SK-N-SH treated with all-trans-retinoic acid at 6 μM for 48 hours (cell line): Measurements from ENCODE around the gene MYO3B.

Experiments used
- ATAC-seq: fragments of 200-7000 bp; cut with Tn5 transposase; 3 replicates; pipeline ENCODE4 v1.9.1; 2020; ENCODE audit warnings: mild to moderate bottlenecking, moderate library complexity
- ARNTL ChIP-seq: fragments of 450-650 bp; formaldehyde crosslinking; IDR thresholded peaks from 2 replicates; pipeline ENCODE4 v1.5.0; 2020; ENCODE audit warnings: low read depth, mild to moderate bottlenecking, moderate library complexity, borderline replicate concordance
- BACH2 ChIP-seq: fragments of 250-450 bp; sonication (Bioruptor Pico); IDR thresholded peaks from 2 replicates; pipeline ENCODE4 v1.9.0; 2021; ENCODE audit warnings: mild to moderate bottlenecking, borderline replicate concordance
- CSDC2 ChIP-seq: fragments of 250-450 bp; sonication (Bioruptor Pico); IDR thresholded peaks from 2 replicates; pipeline ENCODE4 v1.5.0; 2020; ENCODE audit warnings: mild to moderate bottlenecking, moderate library complexity
- ESRRG ChIP-seq: fragments of 250-450 bp; sonication (Bioruptor Pico); IDR thresholded peaks from 2 replicates; pipeline ENCODE4 v1.6.1; 2021; ENCODE audit warnings: mild to moderate bottlenecking
- GLIS3 ChIP-seq: fragments of 250-450 bp; sonication (Bioruptor Pico); IDR thresholded peaks from 2 replicates; pipeline ENCODE4 v1.5.0; 2020; ENCODE audit warnings: mild to moderate bottlenecking, moderate library complexity
- ISL1 ChIP-seq: fragments of 250-450 bp; sonication (Bioruptor Pico); IDR thresholded peaks from 2 replicates; pipeline ENCODE4 v2.1.2; 2022; ENCODE audit warnings: mild to moderate bottlenecking, moderate library complexity
- OSR1 ChIP-seq: fragments of 250-450 bp; sonication (Bioruptor Pico); IDR thresholded peaks from 2 replicates; pipeline ENCODE4 v1.8.0; 2022; ENCODE audit warnings: moderate library complexity, mild to moderate bottlenecking, inconsistent platforms
- PPARA ChIP-seq: fragments of 250-450 bp; sonication (Bioruptor Pico); IDR thresholded peaks from 2 replicates; pipeline ENCODE4 v1.5.0; 2020; ENCODE audit warnings: mild to moderate bottlenecking, borderline replicate concordance
- RARB ChIP-seq: fragments of 250-450 bp; sonication (Bioruptor Pico); IDR thresholded peaks from 2 replicates; pipeline ENCODE4 v1.8.0; 2021; ENCODE audit warnings: mild to moderate bottlenecking, moderate library complexity
- SNAI2 ChIP-seq: fragments of 250-450 bp; sonication (Bioruptor Pico); IDR thresholded peaks from 2 replicates; pipeline ENCODE4 v1.5.0; 2020; ENCODE audit warnings: mild to moderate bottlenecking, moderate library complexity
- TCF4 ChIP-seq: fragments of 250-450 bp; sonication (Bioruptor Pico); IDR thresholded peaks from 2 replicates; pipeline ENCODE4 v1.8.0; 2021; ENCODE audit warnings: mild to moderate bottlenecking, moderate library complexity, borderline replicate concordance
- TOX ChIP-seq: fragments of 250-450 bp; sonication (Bioruptor Pico); IDR thresholded peaks from 2 replicates; pipeline ENCODE4 v1.8.0; 2021; ENCODE audit warnings: mild to moderate bottlenecking, moderate library complexity, borderline replicate concordance
- ZC3H10 ChIP-seq: fragments of 250-450 bp; sonication (Bioruptor Pico); IDR thresholded peaks from 2 replicates; pipeline ENCODE4 v1.5.1; 2021; ENCODE audit warnings: mild to moderate bottlenecking, moderate library complexity
- ZFP3 ChIP-seq: fragments of 250-450 bp; sonication (Bioruptor Pico); IDR thresholded peaks from 2 replicates; pipeline ENCODE4 v1.5.0; 2020; ENCODE audit warnings: mild to moderate bottlenecking, moderate library complexity
- ZFP30 ChIP-seq: fragments of 450-650 bp; formaldehyde crosslinking; IDR thresholded peaks from 2 replicates; pipeline ENCODE4 v1.5.0; 2022; ENCODE audit warnings: mild to moderate bottlenecking, moderate library complexity
- ZNF565 ChIP-seq: fragments of 450-650 bp; formaldehyde crosslinking; conservative IDR thresholded peaks from 2 replicates; pipeline ENCODE4 v1.5.0; 2020; ENCODE audit warnings: low read depth, mild to moderate bottlenecking, moderate library complexity
- ZNF70 ChIP-seq: fragments of 450-650 bp; formaldehyde crosslinking; IDR thresholded peaks from 2 replicates; pipeline ENCODE4 v1.5.0; 2020; ENCODE audit warnings: mild to moderate bottlenecking, moderate library complexity
- ZNF8 ChIP-seq: fragments of 450-650 bp; formaldehyde crosslinking; IDR thresholded peaks from 2 replicates; pipeline ENCODE4 v1.5.0; 2020; ENCODE audit warnings: mild to moderate bottlenecking, moderate library complexity
- TF ChIP-seq, protein P1 (sequence below): fragments of 250-450 bp; sonication (Bioruptor Pico); IDR thresholded peaks from 2 replicates; pipeline ENCODE4 v1.5.1; 2020; ENCODE audit warnings: low read depth, mild to moderate bottlenecking, moderate library complexity
- TF ChIP-seq, protein P2 (sequence below): fragments of 250-450 bp; sonication (Bioruptor Pico); IDR thresholded peaks from 2 replicates; pipeline ENCODE4 v1.8.0; 2021; ENCODE audit warnings: low read depth, mild to moderate bottlenecking, moderate library complexity, borderline replicate concordance
- TF ChIP-seq, protein P3 (sequence below): fragments of 250-450 bp; sonication (Bioruptor Pico); IDR thresholded peaks from 2 replicates; pipeline ENCODE4 v1.5.0; 2020; ENCODE audit warnings: mild to moderate bottlenecking, moderate library complexity
- TF ChIP-seq, protein P4 (sequence below): fragments of 250-450 bp; sonication (Bioruptor Pico); IDR thresholded peaks from 2 replicates; pipeline ENCODE4 v1.8.0; 2020; ENCODE audit warnings: mild to moderate bottlenecking, moderate library complexity, borderline replicate concordance

The MYO3B gene

DNA sequence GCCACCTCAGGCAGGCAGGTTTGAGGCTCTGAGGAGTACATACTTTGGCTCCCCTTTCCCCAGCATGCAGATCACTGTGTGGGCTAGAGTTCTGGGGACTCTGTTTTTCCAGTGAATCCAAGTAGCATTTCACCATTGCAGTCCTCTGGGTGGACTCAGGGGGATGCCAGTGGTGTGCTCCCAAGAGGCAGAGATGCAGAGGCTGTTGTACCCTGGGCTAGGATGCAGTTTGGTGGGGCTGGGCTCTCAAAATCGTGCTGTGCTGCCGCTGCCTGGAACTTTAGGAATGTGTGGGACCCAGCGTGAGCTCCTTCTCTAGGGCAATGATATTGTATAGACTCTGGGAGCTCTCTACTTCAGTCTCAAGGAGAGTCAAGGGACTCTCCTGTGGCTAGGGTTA, 104.9 kb downstream of the MYO3B start:
- ATAC-seq, result no peak
- no peak for TF ChIP-seq ISL1 (CRISPR knock-in tag)
- TF ChIP-seq TOX (CRISPR knock-in tag), result no peak
- no peak for TF ChIP-seq ARNTL (CRISPR knock-in tag)
- TF ChIP-seq TCF4 (CRISPR knock-in tag), result no peak
- no peak for TF ChIP-seq OSR1 (CRISPR knock-in tag)
- TF ChIP-seq ZNF70 (CRISPR knock-in tag), result no peak
- no peak for TF ChIP-seq ZFP30 (CRISPR knock-in tag)
- TF ChIP-seq RARB (CRISPR knock-in tag), result no peak
- no peak for TF ChIP-seq PPARA
- TF ChIP-seq BACH2, result no peak
- TF ChIP-seq, protein P1, sequence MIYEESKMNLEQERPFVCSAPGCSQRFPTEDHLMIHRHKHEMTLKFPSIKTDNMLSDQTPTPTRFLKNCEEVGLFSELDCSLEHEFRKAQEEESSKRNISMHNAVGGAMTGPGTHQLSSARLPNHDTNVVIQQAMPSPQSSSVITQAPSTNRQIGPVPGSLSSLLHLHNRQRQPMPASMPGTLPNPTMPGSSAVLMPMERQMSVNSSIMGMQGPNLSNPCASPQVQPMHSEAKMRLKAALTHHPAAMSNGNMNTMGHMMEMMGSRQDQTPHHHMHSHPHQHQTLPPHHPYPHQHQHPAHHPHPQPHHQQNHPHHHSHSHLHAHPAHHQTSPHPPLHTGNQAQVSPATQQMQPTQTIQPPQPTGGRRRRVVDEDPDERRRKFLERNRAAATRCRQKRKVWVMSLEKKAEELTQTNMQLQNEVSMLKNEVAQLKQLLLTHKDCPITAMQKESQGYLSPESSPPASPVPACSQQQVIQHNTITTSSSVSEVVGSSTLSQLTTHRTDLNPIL (CRISPR knock-in tag), result no peak
- no peak for TF ChIP-seq ESRRG (CRISPR knock-in tag)
- no peak for TF ChIP-seq CSDC2 (CRISPR knock-in tag)
- TF ChIP-seq, protein P2, sequence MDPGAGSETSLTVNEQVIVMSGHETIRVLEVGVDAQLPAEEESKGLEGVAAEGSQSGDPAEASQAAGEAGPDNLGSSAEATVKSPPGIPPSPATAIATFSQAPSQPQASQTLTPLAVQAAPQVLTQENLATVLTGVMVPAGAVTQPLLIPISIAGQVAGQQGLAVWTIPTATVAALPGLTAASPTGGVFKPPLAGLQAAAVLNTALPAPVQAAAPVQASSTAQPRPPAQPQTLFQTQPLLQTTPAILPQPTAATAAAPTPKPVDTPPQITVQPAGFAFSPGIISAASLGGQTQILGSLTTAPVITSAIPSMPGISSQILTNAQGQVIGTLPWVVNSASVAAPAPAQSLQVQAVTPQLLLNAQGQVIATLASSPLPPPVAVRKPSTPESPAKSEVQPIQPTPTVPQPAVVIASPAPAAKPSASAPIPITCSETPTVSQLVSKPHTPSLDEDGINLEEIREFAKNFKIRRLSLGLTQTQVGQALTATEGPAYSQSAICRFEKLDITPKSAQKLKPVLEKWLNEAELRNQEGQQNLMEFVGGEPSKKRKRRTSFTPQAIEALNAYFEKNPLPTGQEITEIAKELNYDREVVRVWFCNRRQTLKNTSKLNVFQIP (CRISPR knock-in tag), result no peak
- TF ChIP-seq ZFP3, result no peak
- TF ChIP-seq, protein P3, sequence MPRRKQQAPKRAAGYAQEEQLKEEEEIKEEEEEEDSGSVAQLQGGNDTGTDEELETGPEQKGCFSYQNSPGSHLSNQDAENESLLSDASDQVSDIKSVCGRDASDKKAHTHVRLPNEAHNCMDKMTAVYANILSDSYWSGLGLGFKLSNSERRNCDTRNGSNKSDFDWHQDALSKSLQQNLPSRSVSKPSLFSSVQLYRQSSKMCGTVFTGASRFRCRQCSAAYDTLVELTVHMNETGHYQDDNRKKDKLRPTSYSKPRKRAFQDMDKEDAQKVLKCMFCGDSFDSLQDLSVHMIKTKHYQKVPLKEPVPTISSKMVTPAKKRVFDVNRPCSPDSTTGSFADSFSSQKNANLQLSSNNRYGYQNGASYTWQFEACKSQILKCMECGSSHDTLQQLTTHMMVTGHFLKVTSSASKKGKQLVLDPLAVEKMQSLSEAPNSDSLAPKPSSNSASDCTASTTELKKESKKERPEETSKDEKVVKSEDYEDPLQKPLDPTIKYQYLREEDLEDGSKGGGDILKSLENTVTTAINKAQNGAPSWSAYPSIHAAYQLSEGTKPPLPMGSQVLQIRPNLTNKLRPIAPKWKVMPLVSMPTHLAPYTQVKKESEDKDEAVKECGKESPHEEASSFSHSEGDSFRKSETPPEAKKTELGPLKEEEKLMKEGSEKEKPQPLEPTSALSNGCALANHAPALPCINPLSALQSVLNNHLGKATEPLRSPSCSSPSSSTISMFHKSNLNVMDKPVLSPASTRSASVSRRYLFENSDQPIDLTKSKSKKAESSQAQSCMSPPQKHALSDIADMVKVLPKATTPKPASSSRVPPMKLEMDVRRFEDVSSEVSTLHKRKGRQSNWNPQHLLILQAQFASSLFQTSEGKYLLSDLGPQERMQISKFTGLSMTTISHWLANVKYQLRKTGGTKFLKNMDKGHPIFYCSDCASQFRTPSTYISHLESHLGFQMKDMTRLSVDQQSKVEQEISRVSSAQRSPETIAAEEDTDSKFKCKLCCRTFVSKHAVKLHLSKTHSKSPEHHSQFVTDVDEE (CRISPR knock-in tag), result no peak
- TF ChIP-seq, protein P4, sequence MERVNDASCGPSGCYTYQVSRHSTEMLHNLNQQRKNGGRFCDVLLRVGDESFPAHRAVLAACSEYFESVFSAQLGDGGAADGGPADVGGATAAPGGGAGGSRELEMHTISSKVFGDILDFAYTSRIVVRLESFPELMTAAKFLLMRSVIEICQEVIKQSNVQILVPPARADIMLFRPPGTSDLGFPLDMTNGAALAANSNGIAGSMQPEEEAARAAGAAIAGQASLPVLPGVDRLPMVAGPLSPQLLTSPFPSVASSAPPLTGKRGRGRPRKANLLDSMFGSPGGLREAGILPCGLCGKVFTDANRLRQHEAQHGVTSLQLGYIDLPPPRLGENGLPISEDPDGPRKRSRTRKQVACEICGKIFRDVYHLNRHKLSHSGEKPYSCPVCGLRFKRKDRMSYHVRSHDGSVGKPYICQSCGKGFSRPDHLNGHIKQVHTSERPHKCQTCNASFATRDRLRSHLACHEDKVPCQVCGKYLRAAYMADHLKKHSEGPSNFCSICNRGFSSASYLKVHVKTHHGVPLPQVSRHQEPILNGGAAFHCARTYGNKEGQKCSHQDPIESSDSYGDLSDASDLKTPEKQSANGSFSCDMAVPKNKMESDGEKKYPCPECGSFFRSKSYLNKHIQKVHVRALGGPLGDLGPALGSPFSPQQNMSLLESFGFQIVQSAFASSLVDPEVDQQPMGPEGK, result no peak
- TF ChIP-seq, all 23 proteins: peak for 0

DNA sequence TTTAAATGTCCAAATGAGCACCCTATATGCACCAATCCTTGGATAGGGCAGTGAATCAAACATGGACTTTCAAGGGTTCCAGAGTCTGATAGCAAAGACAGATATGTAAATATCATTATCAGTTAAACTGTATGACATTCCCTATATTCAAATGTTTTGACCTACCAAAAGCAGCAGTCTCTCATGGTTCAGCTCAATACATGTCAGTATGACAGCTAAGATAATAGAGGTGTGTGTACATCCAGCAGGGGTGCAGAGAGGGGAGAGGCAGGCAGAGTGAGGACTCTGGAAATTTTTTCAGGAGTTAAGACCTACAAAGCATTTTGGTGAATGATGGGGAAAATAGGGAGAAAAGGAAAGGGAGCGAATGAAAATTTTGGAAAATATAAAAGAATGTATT, 106.3 kb downstream of the MYO3B start:
- TF ChIP-seq, protein P1 (CRISPR knock-in tag), result no peak
- TF ChIP-seq OSR1 (CRISPR knock-in tag) (no peak), TCF4 (CRISPR knock-in tag) (no peak), PPARA (no peak), TOX (CRISPR knock-in tag) (no peak), ZNF70 (CRISPR knock-in tag) (no peak), RARB (CRISPR knock-in tag) (no peak), CSDC2 (CRISPR knock-in tag) (no peak), BACH2 (no peak), ZC3H10 (no peak), ZNF8 (no peak), ARNTL (CRISPR knock-in tag) (no peak), GLIS3 (CRISPR knock-in tag) (no peak), ZFP30 (CRISPR knock-in tag) (no peak), SNAI2 (no peak), ZNF565 (CRISPR knock-in tag) (no peak)
- TF ChIP-seq, protein P2 (CRISPR knock-in tag), result no peak
- TF ChIP-seq, protein P4, result no peak
- TF ChIP-seq, protein P3 (CRISPR knock-in tag), result no peak
- TF ChIP-seq, all 23 proteins: peak for 0
- no peak for ATAC-seq
